GM21723 (cell line): ENCODE data around the gene CHST1.

Experiments
- ATAC-seq: cut with Tn5 transposase; IDR thresholded peaks from one replicate; pipeline ENCODE4 v1.9.1; 2021; ENCODE audit warnings: mild to moderate bottlenecking, moderate library complexity; ENCODE audit not compliant: unreplicated experiment

Gene CHST1

GRCh38 chr11:45665206-45665932, at the start of gene CHST1:
TSS of gene CHST1 (minus strand) at chr11:45665622. CDS start at chr11:45650923, 14,699 bp downstream.
- no peak for ATAC-seq

DNA sequence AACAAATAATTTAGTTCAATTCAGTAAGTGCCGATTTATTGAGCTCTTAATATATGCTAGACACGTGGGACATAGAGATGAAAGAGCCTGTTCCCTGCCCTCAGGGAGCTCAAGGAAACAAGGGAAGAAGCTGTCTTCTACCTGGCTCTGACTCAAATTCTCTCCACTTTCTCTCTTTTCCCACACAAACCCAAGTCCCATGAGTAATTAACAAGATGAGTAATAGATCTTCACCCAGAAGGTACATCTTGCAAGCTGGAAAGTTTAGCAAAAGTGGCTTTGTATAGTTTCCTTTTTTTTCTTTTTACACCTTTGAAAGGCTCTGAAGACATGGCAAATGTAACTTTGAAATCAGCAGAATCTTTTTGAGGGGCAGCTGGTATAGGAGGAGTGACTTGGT, 48.2 kb upstream of the CHST1 start:
- ATAC-seq, result no peak

DNA sequence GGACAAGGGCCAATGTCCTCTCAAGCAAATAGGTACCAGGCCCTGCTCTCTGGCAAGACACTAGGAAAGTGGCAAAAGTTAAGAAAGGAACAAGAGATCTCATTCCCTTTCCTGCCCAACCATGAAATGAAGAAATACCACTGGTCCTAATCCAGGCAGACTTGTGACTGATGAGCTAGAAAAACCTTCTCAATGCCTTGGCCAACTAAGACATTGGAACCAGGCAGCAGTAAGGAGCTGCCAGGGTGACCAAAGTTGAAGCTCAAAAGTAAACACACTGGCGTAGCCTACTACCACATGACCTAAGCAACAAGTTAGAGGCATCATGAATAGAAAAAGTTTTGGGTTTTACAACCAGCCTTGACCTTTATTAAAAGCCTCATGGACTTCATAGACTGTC, 45.1 kb upstream of the CHST1 start:
- no peak for ATAC-seq

DNA sequence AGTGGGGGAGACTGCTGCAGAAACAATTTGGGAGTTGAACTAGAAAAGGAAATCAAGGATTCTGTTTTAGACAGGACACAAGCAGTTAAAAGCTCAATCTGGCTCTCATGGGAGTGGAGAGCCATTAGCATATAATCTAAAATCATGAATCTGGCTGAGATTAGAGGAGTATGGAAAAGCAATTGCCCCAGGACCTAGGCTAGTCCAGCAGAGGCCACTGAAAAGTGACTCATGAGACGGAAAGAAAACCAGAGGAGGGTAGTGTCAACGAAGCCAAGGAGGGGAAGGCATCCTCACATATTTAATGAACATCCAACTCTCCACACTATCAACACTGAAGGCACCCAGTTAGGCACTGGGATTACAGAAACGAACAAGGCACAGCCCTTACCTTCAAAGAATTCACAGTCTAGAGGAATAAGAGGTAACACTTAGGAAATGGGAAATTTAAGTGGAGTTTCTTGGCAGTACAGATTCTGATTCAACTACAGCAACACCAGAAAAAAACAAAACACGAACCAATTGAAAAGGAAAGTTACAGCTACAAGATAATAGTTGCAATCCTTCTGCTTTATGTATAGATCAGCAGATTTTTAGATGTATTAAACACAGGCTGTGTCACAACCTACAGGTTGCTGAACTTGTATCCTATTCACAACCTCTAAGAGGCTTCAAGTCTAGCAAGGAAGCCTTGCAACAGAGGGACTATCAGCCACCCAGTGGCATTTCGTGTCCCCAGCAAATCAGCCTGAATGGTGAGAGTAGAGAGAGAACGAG, 43.7 kb upstream of the CHST1 start:
- ATAC-seq, result no peak

- no peak for ATAC-seq
These were observed 39.2 kb upstream of the CHST1 start for GRCh38 chr11:45704635-45705034.

- no peak for ATAC-seq
These were observed 38.7 kb upstream of the CHST1 start for GRCh38 chr11:45704133-45704532.

GRCh38 chr11:45702511-45702910, 37.1 kb upstream of the CHST1 start:
- ATAC-seq, result no peak

- ATAC-seq, result no peak
These were observed 33.5 kb upstream of the CHST1 start for GRCh38 chr11:45698777-45699497.

DNA sequence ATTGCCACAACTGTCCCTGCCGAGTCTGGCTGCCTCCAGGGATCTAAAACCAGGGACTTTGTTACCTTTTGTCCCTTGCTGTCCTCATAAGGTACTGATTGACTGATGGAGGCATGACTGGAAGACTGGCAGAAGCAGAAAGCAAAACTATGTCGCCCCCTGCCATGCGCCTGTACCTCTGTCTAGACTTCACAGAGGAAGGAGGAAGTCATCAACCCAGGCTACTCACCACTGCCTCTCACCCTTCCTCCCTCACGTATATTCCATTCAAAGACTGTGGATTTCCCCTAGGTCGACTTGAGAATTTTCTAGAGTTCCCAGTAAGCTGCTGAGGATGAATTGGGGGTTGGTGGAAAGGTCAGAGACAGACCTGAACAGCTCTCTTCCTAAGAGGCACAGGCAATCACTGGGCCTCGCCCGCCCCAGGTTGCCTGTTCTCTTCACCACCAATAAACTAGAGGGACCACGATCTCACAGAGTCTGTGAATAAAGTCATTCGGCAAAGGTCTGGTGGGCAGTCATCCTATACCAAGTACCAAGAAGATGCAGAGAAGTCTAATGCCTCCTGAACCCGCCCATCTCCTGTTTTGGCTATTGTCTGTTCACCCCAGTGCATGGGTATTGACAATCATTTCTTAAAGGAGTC, 27.5 kb upstream of the CHST1 start:
- ATAC-seq, result no peak

GRCh38 chr11:45688472-45689033, 23.1 kb upstream of the CHST1 start:
- ATAC-seq, result no peak

GRCh38 chr11:45687836-45688235, 22.4 kb upstream of the CHST1 start:
- no peak for ATAC-seq

- no peak for ATAC-seq
These were observed 20.6 kb upstream of the CHST1 start for GRCh38 chr11:45685964-45686537.

- ATAC-seq, result no peak
These were observed 19.0 kb upstream of the CHST1 start for GRCh38 chr11:45684440-45684839.

DNA sequence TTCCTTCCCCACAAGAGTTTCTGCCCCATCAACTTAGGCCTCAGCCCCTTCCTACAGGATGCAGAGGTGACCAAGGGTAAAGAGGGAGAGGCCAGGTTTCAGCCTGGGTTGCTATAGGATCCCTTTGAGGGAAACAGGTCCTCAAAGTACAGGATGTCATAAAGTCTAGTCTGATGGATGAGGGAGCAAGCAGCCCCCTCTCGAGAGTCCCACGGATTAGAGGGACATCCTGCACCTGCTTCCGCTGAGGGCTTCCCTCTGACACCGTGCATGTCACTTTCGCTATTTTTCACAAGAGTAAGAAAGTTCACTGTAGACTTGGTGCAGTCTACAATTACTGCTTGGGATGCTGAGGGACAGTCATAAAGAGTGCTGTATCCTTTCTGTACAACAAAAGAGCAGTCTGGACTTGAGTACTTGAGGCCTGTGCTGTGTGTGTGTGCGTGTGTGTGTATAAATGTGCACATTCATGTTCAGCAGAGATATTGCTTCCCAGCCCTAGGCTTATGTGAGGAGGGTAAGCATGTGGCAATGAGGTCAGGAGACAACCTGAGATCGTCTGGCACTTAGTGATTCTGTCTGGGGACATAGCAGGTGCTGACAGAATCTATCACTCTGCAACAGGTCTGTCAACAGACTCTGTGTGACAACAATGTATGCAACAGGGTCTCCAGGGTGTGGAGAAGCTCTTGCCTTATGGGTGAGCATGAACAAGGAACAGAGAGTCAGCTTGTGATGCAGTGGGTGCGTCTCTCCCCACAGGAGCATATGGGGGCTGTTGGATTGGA, 18.0 kb upstream of the CHST1 start:
- no peak for ATAC-seq

DNA sequence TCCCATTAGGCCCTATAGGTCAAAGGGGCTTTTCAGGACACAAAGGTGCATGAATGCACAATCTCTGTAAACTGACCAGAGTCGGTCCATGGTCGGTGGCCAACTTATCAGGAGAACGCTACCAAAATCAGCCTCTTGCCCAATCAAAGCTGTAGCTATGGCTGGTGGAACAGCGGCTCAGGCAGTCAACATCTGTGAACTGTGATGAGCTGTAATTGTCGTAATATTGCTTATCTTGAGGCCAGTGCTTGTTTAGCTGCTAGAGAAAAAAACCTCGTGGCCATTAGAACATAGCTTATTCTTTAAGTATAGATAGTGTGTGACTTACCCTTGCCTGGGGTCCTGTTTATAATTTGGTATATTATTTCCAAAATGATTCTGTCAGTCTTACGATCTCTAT, 14.4 kb upstream of the CHST1 start:
- ATAC-seq, result no peak

DNA sequence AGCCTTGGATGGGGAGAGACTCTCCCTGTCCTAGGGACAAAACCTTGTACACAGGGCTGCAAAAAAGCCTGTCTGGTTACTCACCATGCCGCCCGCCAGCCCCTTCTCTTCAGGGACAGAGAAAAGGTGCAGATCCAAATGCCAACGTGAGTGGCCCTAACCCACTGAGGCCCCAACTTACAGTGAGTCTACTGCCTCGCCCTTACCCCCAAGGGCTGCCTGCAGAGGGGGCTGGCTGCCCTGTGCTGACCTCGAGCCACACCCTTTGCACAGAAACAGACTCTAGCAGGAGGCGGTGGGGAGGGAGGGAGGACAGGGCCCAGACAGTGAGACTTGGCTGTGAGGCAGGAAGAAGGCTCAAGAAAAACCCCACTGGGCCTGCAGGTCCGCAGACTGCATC, 13.6 kb upstream of the CHST1 start:
- ATAC-seq, result no peak

DNA sequence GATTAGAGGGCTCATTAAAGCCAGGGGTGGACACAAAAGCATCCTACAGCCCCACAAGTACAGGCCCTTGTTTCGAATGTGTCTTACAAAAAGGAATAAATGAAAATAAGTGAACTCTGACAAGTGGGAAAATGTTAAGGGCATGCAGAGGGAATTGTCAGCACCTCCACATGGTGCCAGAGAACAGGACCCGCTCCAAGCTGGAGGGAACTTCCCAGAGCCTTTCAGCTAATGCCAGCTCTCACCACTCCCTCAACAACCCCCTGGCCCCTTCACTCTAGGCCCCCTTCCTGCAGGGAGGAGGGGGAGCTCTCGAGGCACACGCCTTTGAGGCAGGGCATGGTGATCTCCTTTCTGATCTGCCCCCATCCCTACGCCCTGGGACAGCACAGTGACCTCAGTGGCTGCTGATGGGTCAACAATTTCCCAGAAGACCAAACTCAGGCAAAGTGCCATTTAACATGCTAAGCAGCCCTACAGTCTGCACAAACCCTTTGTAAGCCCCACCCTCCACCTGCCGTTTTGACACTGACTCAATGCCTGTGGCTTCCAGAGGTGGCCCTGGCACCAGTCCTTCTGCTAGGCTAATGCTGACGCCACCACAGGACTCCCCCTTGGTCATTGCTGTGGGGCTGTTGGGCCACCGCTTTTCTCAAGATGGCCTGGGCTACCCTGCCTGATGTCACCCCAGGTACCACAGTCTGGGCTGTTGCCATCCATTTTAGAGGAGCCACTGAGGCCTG, 12.5 kb upstream of the CHST1 start:
- no peak for ATAC-seq

DNA sequence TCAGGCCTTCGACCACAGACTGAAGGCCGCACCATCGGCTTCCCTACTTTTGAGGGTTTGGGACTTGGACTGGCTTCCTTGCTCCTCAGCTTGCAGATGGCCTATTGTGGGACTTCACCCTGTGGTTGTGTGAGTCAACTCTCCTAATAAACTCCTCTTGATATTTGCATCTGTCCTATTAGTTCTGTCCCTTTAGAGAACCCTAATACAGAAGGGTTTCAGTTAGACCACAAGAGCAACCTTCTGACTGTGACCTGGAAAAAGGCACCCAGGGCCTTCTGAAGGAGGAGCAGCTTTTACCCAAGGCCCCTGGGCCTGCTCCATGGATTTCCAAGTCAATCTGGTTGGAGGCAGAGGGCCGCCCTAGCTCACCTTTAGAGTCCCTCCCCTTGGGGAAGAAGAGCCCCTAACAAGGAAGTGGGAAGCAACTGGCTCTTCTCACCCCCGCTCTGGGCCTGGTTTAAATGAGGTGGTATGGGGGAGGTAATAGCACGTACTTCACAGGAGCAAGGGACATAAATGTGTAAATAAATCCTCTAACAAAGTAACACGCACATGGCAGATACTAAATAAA, 11.2 kb upstream of the CHST1 start:
- ATAC-seq, result peak; percentile 98

DNA sequence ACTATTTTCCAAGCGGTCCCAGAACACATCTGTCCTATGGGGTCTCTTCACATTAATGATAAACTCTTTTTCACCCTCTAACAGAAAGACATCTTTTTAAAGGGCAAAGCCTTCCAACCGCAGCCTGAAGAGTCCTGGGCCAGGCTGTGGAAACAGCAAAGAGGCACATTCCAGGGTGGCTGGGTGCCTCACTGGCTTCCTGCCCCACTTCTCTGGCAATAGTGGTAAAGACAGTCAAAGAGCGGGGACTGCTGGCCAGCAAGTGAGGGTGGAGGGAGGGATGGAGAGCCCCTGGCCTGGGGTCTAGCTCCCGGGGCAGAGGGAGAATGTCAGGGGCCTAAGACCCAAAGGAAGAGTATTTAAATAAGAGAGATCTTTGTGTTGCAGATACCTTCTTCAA, 10.2 kb upstream of the CHST1 start:
- no peak for ATAC-seq
